Gastroesophageal sphincter (tissue), 3 donors: ENCODE results near the gene RRP7A.
"Not testable (repeated sequence)": the region's sequence is repeated elsewhere in the genome, so short reads cannot be mapped to it uniquely, and the experiment has no call there.

Experiments used
- CTCF ChIP-seq, 4 experiments: fragments of 200-600 bp in 2 of 4; fragments of 450-650 bp in 2 of 4; sonication (generic) in 1 of 4; IDR thresholded peaks; one replicate each; pipeline ENCODE4 v1.5.1; 2017 to 2019; ENCODE audit warnings: antibody characterized with exemption in 4 of 4, mild to moderate bottlenecking in 2 of 4, moderate library complexity in 2 of 4
- EP300 ChIP-seq: sonication (generic); formaldehyde crosslinking; IDR thresholded peaks from one replicate; pipeline ENCODE4 v1.6.1; 2017; ENCODE audit warnings: antibody characterized with exemption, mild to moderate bottlenecking
- POLR2A ChIP-seq, 2 donors: fragments of 450-650 bp; IDR thresholded peaks; one replicate each; pipeline ENCODE4 v1.6.1; 2017; ENCODE audit warnings: antibody characterized with exemption in 2 of 2, mild to moderate bottlenecking in 2 of 2, moderate library complexity in 1 of 2
- POLR2AphosphoS5 ChIP-seq: sonication (generic); formaldehyde crosslinking; IDR thresholded peaks from one replicate; pipeline ENCODE4 v1.6.1; 2017; ENCODE audit warnings: antibody characterized with exemption

- TF ChIP-seq POLR2A (IDR thresholded peaks at IDR 0.05); POLR2AphosphoS5; EP300: not testable (repeated sequence)
- peak in 3 of 4 experiments; percentile 19 to 40 (median 35) for TF ChIP-seq CTCF (IDR thresholded peaks at IDR 0.05)
Measured at GRCh38 chr22:42512273-42512990, 7.2 kb downstream of the RRP7A start.
